Heart left ventricle (tissue), 16 donors: ENCODE data around the gene TTC8. TPM values are rescaled to one million over a fixed set of nuclear protein-coding genes. Genes with fewer than 3 reads are reported as not detected.
A peak's percentile ranks its signal among the peaks of the same experiment; 100 is the strongest.

Source experiments
- ATAC-seq, 4 donors: fragments of 200-7000 bp; cut with Tn5 transposase; one replicate each; pipeline ENCODE4 v1.9.1; 2020 to 2022; ENCODE audit warnings: moderate library complexity in 4 of 4, mild to moderate bottlenecking in 3 of 4, moderate number of reproducible peaks in 1 of 4
- DNase-seq, 5 donors: peaks; one replicate each; pipeline ENCODE4 v3.0.0-alpha.2; 2020
- H3K27ac ChIP-seq, 12 donors: fragments of 200-600 bp; sonication (generic) in 4 of 12; one replicate each; pipeline versions ENCODE4 v1.5.0 to v1.8.0; 2016 to 2022; ENCODE audit warnings: mild to moderate bottlenecking in 2 of 12
- H3K27me3 ChIP-seq, 9 donors: fragments of 200-600 bp; sonication (generic) in 2 of 9; one replicate each; pipeline versions ENCODE4 v1.5.1 to v1.8.0; 2016 to 2022; ENCODE audit warnings: mild to moderate bottlenecking in 3 of 9
- H3K36me3 ChIP-seq, 9 donors: fragments of 200-600 bp; sonication (generic) in 2 of 9; one replicate each; pipeline versions ENCODE4 v1.5.0 to v1.8.0; 2018 to 2022; ENCODE audit warnings: mild to moderate bottlenecking in 2 of 9
- H3K4me1 ChIP-seq, 12 donors: fragments of 200-600 bp; sonication (generic) in 4 of 12; one replicate each; pipeline versions ENCODE4 v1.5.0 to v1.8.0; 2016 to 2022; ENCODE audit warnings: mild to moderate bottlenecking in 3 of 12
- H3K4me3 ChIP-seq, 12 donors: fragments of 200-600 bp; sonication (generic) in 4 of 12; one replicate each; pipeline versions ENCODE4 v1.5.0 to v1.8.0; 2017 to 2022; ENCODE audit warnings: mild to moderate bottlenecking in 9 of 12, moderate library complexity in 4 of 12
- H3K9me3 ChIP-seq, 12 donors: fragments of 200-600 bp; sonication (generic) in 4 of 12; one replicate each; pipeline versions ENCODE4 v1.5.0 to v1.8.0; 2016 to 2022; ENCODE audit warnings: mild to moderate bottlenecking in 1 of 12
- CTCF ChIP-seq, 12 donors: fragments of 200-600 bp; sonication (generic) in 4 of 12; IDR thresholded peaks; one replicate each; pipeline versions ENCODE4 v1.5.0 to v1.8.0; 2018 to 2022; ENCODE audit warnings: antibody characterized with exemption in 12 of 12, mild to moderate bottlenecking in 5 of 12
- POLR2A ChIP-seq, 2 donors: fragments of 450-650 bp; IDR thresholded peaks; one replicate each; pipeline ENCODE4 v1.6.1; 2017; ENCODE audit warnings: antibody characterized with exemption in 2 of 2, mild to moderate bottlenecking in 2 of 2, moderate library complexity in 2 of 2
- WGBS, 4 donors: extraction: QIAGEN DNeasy Blood & Tissue Kit in 2 of 4; methylation state at CpG; one replicate each; pipeline versions ENCODE4 v1.1.5 to v1.1.7; 2013 to 2018; 5-methylcytosine and 5-hydroxymethylcytosine counted together
- intact Hi-C, 10 donors: fragments of 100-400 bp; cut with DNase I; formaldehyde crosslinking; loops; one replicate each; pipeline versions ENCODE4 v1.11.1 to v1.14.2; 2022
- polyA plus RNA-seq, 2 donors: library from polyadenylated mRNA; stranded (reverse); fragments of 200-250 nt; gene quantifications; one replicate each; pipeline ENCODE4 v1.2.3, GENCODE V29; 2013
- total RNA-seq, 9 donors: library from RNA; depleted of rRNA in 2 of 9; stranded (reverse); fragments of >200 nt in 2 of 9; fragmentation: NEBNext Ultra II Directional in 3 of 9; extraction: Animal tissue kit (Norgen Biotek cat#: 25700) in 3 of 9; gene quantifications; one replicate each; pipeline versions ENCODE4 v1.1.0 to v1.2.4, GENCODE V29; 2016 to 2023
- donor health status: ischemic (EF 13 %, LVEDD 7.1; RV severe dilation, severe dysfunction).
- donor health status: healthy with polysubstance abuse.
- donor health status: DM: no; HTN: yes; CAD: no.
- donor health status: DM: no; HTN: no; CAD: no.
- donor health status: ischemic (EF 25% LVEDD 6.9; RV normal size, moderate dysfunction).
- donor health status: ischemic (EF 25% LVEDD 5.7; RV mildly dilated, moderate dysfunction).
- donor health status: healthy.
- donor health status: DM: yes; HTN: yes; CAD: no.
- donor health status: ischemic (EF 35%, LVEDD 5.7; RV mildly dilated, moderate dysfunction).
- donor health status: nonischemic (EF 11% LVEDD 7.7; RV severe dilation, severe dysfunction).
- donor health status: DM: yes; HTN: yes; CAD: no.
- donor health status: PGD.
- donor health status: ischemic (EF 29% LVEDD 5.4; RV normal size, mild dysfunction).
- donor health status: nonischemic (EF 23%, LVEDD 6.1; RV moderate dilation, normal function).

TTC8 gene
- total and polyA plus RNA-seq, 11 donors, result 4.5 to 18.3 (median 11.9) TPM

GRCh38 chr14:88863167-88863566 is 38.7 kb downstream of the TTC8 start:
- intact Hi-C loops, result loop anchor here in 5 of 10 donors (10.0 kb wide), 2 partner anchors 188 to 198 kb away; no protein-coding TSS in a partner anchor
- ATAC-seq (no peak), DNase-seq (no peak)
- Histone ChIP-seq H3K27me3 (no peaks in the 10 kb centered on the region), H3K27ac (no peak overlapping the region), H3K4me1 (no peaks in the 10 kb centered on the region), H3K9me3 (peaks cover 0 to 4% (median 0%) of the 10 kb centered on the region in 12 donors), H3K36me3 (peaks cover 0 to 56% (median 18%) of the 10 kb centered on the region in 9 donors), H3K4me3 (no peak overlapping the region)
- 94 to 100% (median 94%) methylated on average over 1 of the region's 1 CpG for whole genome bisulfite sequencing, 4 donors
- TF ChIP-seq POLR2A (IDR thresholded peaks at IDR 0.05), result no peak
- TF ChIP-seq CTCF (IDR thresholded peaks at IDR 0.05), result no peak

- DNase-seq (no peak), ATAC-seq (no peak)
- Histone ChIP-seq H3K36me3 (peaks cover 0 to 46% (median 17%) of the 10 kb centered on the region in 9 donors), H3K27ac (no peak overlapping the region), H3K27me3 (no peaks in the 10 kb centered on the region), H3K4me1 (no peaks in the 10 kb centered on the region), H3K9me3 (peaks cover 0 to 1% (median 0%) of the 10 kb centered on the region in 12 donors), H3K4me3 (no peak overlapping the region)
- 84 to 98% (median 86%) methylated on average over 1 of the region's 1 CpG for WGBS, 4 donors
- TF ChIP-seq POLR2A (IDR thresholded peaks at IDR 0.05) (no peak), CTCF (IDR thresholded peaks at IDR 0.05) (no peak)
- intact Hi-C loops, result loop anchor here in 5 of 10 donors (10.0 kb wide), 2 partner anchors 189 to 199 kb away; no protein-coding TSS in a partner anchor
These were observed 39.7 kb downstream of the TTC8 start for GRCh38 chr14:88864198-88864597.

- intact Hi-C loops, result loop anchor here in 8 of 10 donors (5.0 to 10.0 kb wide), 3 partner anchors 192 to 202 kb away; no protein-coding TSS in a partner anchor
- H3K27me3 ChIP-seq, result no peaks in the 10 kb centered on the region
- WGBS, 4 donors, result 84 to 92% (median 90%) methylated on average over 3 of the region's 3 CpGs
- ATAC-seq (no peak), DNase-seq (no peak)
- no peaks in the 10 kb centered on the region for H3K4me1 ChIP-seq
- no peak overlapping the region for H3K4me3 ChIP-seq
- no peak overlapping the region for H3K27ac ChIP-seq
- H3K9me3 ChIP-seq, result no peaks in the 10 kb centered on the region
- H3K36me3 ChIP-seq, result peaks cover 0 to 49% (median 17%) of the 10 kb centered on the region in 9 donors
- TF ChIP-seq POLR2A (IDR thresholded peaks at IDR 0.05) (no peak), CTCF (IDR thresholded peaks at IDR 0.05) (no peak)
These were observed 41.9 kb downstream of the TTC8 start for GRCh38 chr14:88866305-88866704.

- no peaks in the 10 kb centered on the region for H3K9me3 ChIP-seq
- ATAC-seq (no peak), DNase-seq (no peak)
- no peak overlapping the region for H3K27ac ChIP-seq
- no peak overlapping the region for H3K4me3 ChIP-seq
- no peaks in the 10 kb centered on the region for H3K27me3 ChIP-seq
- H3K36me3 ChIP-seq, result peaks cover 0 to 47% (median 17%) of the 10 kb centered on the region in 9 donors
- intact Hi-C loops, result loop anchor here in 8 of 10 donors (5.0 to 10.0 kb wide), 3 partner anchors 194 to 204 kb away; no protein-coding TSS in a partner anchor
- TF ChIP-seq POLR2A (IDR thresholded peaks at IDR 0.05), result no peak
- TF ChIP-seq CTCF (IDR thresholded peaks at IDR 0.05), result peak in 10 of 12 donors; percentile 7 to 46 (median 29)
- H3K4me1 ChIP-seq, result no peaks in the 10 kb centered on the region
These were observed 44.2 kb downstream of the TTC8 start for GRCh38 chr14:88868558-88869159.
